Measurements from ENCODE around the gene NBDY.
"Not testable (repeated sequence)": the region's sequence is repeated elsewhere in the genome, so short reads cannot be mapped to it uniquely, and the experiment has no call there.

NBDY gene

GRCh38 chrX:56729152-56729850, at the start of gene NBDY:
Gene NBDY, plus strand, starts transcription at chrX:56729243. Its CDS starts 111 bp downstream, at chrX:56729354.
- DNase-seq (ENCODE audit: low spot score), result peak; percentile 13
- in situ Hi-C loops (cut with MboI; ENCODE audit: low pct_unique_long_range_greater_than_20kb, low sequenced_read_pairs, unreplicated experiment), result loop anchor here (25.0 kb wide), 3 partner anchors 167 to 992 kb away; partner anchors contain the start of gene UBQLN2
- TF ChIP-seq, protein P1, sequence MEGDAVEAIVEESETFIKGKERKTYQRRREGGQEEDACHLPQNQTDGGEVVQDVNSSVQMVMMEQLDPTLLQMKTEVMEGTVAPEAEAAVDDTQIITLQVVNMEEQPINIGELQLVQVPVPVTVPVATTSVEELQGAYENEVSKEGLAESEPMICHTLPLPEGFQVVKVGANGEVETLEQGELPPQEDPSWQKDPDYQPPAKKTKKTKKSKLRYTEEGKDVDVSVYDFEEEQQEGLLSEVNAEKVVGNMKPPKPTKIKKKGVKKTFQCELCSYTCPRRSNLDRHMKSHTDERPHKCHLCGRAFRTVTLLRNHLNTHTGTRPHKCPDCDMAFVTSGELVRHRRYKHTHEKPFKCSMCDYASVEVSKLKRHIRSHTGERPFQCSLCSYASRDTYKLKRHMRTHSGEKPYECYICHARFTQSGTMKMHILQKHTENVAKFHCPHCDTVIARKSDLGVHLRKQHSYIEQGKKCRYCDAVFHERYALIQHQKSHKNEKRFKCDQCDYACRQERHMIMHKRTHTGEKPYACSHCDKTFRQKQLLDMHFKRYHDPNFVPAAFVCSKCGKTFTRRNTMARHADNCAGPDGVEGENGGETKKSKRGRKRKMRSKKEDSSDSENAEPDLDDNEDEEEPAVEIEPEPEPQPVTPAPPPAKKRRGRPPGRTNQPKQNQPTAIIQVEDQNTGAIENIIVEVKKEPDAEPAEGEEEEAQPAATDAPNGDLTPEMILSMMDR (IDR thresholded peaks at IDR 0.05; ENCODE audit: extremely low read depth, insufficient read depth, missing control alignments), result no peak

- in situ Hi-C loops (cut with MboI; ENCODE audit: low pct_unique_long_range_greater_than_20kb, low sequenced_read_pairs, unreplicated experiment); DNase-seq (ENCODE audit: low spot score): not testable (repeated sequence)
These were observed 24.5 kb upstream of the NBDY start for GRCh38 chrX:56704530-56704929.

DNA sequence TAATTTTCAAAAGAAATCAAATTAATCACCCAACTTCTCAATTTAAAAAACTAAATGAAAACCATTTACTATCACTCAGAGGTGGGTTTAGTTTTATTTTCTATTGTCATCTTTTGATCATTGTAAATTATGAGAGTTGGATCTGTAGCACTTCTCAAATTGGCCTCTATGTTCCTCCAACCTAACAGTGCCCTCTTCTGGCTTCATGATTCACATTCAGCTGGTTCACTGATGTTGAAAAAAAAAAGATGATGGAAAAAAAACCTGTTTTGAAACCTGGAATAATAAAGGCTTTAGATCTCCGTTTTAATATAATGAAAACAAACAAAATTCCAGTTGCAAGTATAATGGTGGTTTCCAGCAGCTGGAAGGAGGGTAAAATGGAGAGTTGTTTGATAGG, 2.4 kb upstream of the NBDY start:
- in situ Hi-C loops (cut with MboI; ENCODE audit: low pct_unique_long_range_greater_than_20kb, low sequenced_read_pairs, unreplicated experiment), result loop anchor here (25.0 kb wide), 3 partner anchors 164 to 989 kb away; partner anchors contain the start of gene UBQLN2
- DNase-seq (ENCODE audit: low spot score), result peak; percentile 28
- TF ChIP-seq, protein P1 (IDR thresholded peaks at IDR 0.05; ENCODE audit: extremely low read depth, insufficient read depth, missing control alignments), result peak; percentile 63

- DNase-seq (ENCODE audit: low spot score), result no peak
- in situ Hi-C loops (cut with MboI; ENCODE audit: low pct_unique_long_range_greater_than_20kb, low sequenced_read_pairs, unreplicated experiment), result loop anchor here (25.0 kb wide), 3 partner anchors 165 to 990 kb away; partner anchors contain the start of gene UBQLN2
- TF ChIP-seq, protein P1 (IDR thresholded peaks at IDR 0.05; ENCODE audit: extremely low read depth, insufficient read depth, missing control alignments), result no peak
These were observed 1.5 kb upstream of the NBDY start for GRCh38 chrX:56727531-56727930.

DNA sequence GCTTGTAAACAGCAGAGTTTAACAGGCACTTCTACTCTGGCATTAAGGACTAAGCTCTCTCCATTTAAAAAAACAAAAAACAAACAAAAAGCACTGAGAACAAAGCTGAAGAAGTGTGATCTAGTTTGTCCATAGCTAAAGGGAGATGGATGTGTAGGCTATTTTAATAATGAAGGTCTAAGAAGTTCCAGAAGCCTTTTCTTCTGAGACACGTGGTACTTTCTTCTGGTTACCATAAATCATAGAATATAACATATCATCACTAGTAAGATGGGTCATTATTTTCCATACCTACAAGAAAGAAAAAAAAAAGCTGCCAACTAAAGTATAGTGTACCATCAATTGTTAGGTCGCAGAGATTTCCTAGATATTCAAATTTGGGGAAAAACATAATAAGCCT, 722 bp upstream of the NBDY start:
- in situ Hi-C loops (cut with MboI; ENCODE audit: low pct_unique_long_range_greater_than_20kb, low sequenced_read_pairs, unreplicated experiment), result loop anchor here (25.0 kb wide), 3 partner anchors 166 to 991 kb away; partner anchors contain the start of gene UBQLN2
- DNase-seq (ENCODE audit: low spot score), result no peak
- TF ChIP-seq, protein P1 (IDR thresholded peaks at IDR 0.05; ENCODE audit: extremely low read depth, insufficient read depth, missing control alignments), result no peak

GRCh38 chrX:56728752-56729151, 291 bp upstream of the NBDY start:
- in situ Hi-C loops (cut with MboI; ENCODE audit: low pct_unique_long_range_greater_than_20kb, low sequenced_read_pairs, unreplicated experiment), result loop anchor here (25.0 kb wide), 3 partner anchors 166 to 991 kb away; partner anchors contain the start of gene UBQLN2
- TF ChIP-seq, protein P1 (IDR thresholded peaks at IDR 0.05; ENCODE audit: extremely low read depth, insufficient read depth, missing control alignments), result no peak
- DNase-seq (ENCODE audit: low spot score), result peak; percentile 8

DNA sequence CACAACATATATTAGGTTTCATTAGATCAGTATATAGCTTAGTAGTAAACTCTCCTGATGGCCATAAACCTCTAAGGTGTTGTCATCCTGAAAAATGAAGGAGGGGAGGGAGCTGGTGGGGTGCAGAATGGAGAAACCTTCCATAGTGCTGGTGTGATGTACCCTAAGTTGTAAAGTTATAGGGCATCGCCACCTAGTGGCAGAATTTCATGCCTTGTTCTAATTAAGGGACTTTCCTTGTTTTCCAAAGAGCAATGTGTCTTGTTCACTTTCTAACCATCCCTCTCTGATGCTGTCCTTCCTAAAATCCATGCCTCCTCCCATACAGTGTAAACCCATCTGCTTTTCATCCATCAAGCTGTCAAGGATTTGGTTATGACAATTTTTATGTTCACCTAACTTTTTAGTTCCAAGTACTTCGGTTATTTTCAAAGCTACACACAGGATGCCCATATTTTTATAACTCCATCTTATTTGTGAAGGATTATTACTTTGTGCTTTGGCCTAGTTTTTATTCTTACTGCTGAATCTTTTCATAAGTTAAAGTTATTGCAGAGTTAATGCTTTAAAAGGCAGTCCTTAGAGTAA, 4.5 kb downstream of the NBDY start:
- peak; percentile 42 for DNase-seq (ENCODE audit: low spot score)
- in situ Hi-C loops (cut with MboI; ENCODE audit: low pct_unique_long_range_greater_than_20kb, low sequenced_read_pairs, unreplicated experiment), result loop anchor here (25.0 kb wide), 3 partner anchors 171 to 996 kb away; partner anchors contain the start of gene UBQLN2
- TF ChIP-seq, protein P1 (IDR thresholded peaks at IDR 0.05; ENCODE audit: extremely low read depth, insufficient read depth, missing control alignments), result peak; percentile 67
